Measurements from ENCODE around the gene R3HDM1.
"Not testable (repeated sequence)": the region's sequence is repeated elsewhere in the genome, so short reads cannot be mapped to it uniquely, and the experiment has no call there.

The R3HDM1 gene

DNA sequence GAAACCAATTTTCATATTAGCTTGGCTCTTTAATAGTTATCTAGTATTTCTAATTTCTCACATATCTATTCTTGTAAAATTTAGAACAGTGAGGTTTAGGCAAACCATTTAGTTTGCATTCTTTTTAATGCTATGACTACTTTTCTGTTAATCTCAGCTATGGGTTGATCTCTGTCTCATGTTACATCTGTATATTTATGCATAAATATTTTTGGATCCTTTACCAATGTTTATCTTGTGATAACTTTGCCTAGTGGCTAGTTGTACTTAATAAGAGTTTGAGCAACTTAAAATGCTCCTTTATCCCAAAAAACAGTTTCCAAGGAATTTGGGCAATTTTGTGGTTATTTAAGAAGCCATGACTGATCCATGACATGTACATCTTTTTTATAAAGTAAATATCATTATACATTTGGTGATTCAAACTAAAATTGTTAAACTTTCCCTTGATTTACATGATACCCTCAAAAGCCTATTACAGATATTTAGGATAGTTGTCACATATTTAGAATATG is 86.3 kb downstream of the R3HDM1 start:
- TF ChIP-seq, protein P1, sequence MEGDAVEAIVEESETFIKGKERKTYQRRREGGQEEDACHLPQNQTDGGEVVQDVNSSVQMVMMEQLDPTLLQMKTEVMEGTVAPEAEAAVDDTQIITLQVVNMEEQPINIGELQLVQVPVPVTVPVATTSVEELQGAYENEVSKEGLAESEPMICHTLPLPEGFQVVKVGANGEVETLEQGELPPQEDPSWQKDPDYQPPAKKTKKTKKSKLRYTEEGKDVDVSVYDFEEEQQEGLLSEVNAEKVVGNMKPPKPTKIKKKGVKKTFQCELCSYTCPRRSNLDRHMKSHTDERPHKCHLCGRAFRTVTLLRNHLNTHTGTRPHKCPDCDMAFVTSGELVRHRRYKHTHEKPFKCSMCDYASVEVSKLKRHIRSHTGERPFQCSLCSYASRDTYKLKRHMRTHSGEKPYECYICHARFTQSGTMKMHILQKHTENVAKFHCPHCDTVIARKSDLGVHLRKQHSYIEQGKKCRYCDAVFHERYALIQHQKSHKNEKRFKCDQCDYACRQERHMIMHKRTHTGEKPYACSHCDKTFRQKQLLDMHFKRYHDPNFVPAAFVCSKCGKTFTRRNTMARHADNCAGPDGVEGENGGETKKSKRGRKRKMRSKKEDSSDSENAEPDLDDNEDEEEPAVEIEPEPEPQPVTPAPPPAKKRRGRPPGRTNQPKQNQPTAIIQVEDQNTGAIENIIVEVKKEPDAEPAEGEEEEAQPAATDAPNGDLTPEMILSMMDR (IDR thresholded peaks at IDR 0.05), result no peak
- no peak for DNase-seq (ENCODE audit: low spot score)
- Histone ChIP-seq H3K27ac (no peak overlapping the region), H3K4me3 (no peak overlapping the region)

DNA sequence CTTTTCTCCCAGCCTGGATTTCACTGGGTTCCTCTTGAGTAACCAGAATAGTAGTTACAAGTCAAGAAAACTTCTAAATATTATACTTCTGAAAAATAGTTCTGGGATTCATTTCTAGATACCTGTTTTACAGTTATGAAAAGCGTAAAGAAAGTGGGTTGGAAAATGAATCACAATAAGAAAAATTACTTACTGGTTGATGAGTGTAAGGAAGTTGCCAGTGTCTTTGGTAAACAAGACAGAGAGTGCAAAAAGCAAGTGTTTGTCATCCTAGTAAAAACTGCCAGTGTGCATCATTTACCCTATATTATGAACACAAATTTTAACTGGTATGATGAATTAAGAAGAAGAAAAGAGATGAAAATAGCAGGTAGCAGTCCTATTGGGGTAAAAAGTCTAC is 88.9 kb downstream of the R3HDM1 start:
- no peak for DNase-seq (ENCODE audit: low spot score)
- Histone ChIP-seq H3K4me3 (no peak overlapping the region), H3K27ac (no peak overlapping the region)
- TF ChIP-seq, protein P1 (IDR thresholded peaks at IDR 0.05), result no peak

DNA sequence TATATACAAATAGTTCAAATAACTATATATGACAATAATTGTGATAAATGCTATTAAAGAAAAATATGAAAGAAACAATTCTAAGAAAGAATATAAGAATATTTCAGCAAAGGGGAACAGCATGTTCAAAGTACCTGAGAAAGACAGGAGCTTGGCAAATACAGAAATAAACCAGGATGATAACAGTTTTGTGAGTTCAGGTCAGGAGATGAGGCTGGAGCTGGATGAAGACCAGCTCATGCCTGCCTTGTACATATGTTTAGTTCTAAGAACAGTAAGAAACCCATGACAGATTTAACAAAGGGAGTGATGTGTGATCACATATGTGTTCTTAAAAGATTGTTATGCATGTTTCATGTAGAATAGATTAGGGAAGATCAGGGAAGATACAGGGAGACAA is 98.2 kb downstream of the R3HDM1 start:
- no peak for DNase-seq (ENCODE audit: low spot score)
- no peak overlapping the region for H3K27ac ChIP-seq
- H3K4me3 ChIP-seq, result no peak overlapping the region
- TF ChIP-seq, protein P1 (IDR thresholded peaks at IDR 0.05), result no peak

DNA sequence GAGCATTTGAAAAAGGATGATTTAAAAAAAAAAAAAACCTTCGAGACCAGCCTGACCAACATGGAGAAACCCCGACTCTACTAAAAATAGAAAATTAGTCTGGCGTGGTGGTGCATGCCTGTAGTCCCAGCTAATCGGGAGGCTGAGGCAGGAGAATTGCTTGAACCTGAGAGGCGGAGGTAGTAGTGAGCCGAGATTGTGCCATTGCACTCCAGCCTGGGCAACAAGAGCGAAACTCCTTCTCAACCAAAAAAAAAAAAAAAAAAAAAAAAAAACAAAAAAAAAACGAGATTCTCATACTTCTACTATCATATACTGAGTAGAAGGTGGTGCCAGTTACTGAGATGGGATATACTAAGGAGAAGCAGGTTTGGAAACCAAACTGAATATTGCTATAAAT is 98.8 kb downstream of the R3HDM1 start:
- not testable (repeated sequence) for H3K4me3 ChIP-seq; DNase-seq (ENCODE audit: low spot score); H3K27ac ChIP-seq

DNA sequence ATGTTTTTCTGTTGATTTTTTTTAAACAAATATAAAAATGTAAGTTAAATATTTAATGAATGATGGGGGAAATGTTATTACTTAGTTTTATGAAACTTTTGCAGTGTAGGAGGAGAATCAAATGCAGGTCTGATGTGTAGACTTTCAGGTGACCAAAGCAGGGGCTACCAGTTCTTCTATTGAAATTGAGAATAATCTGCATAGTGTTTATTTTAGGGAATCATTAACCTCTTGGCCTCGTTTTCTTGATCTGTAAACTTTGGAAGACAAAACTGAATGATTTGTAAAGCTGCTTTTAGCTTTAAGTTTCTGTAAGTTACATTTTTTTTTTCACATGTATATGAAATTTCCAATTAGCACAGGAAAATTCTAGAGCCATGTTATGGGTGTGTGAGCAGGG is 99.2 kb downstream of the R3HDM1 start:
- H3K4me3 ChIP-seq, result no peak overlapping the region
- TF ChIP-seq, protein P1 (IDR thresholded peaks at IDR 0.05), result no peak
- no peak overlapping the region for H3K27ac ChIP-seq
- no peak for DNase-seq (ENCODE audit: low spot score)

DNA sequence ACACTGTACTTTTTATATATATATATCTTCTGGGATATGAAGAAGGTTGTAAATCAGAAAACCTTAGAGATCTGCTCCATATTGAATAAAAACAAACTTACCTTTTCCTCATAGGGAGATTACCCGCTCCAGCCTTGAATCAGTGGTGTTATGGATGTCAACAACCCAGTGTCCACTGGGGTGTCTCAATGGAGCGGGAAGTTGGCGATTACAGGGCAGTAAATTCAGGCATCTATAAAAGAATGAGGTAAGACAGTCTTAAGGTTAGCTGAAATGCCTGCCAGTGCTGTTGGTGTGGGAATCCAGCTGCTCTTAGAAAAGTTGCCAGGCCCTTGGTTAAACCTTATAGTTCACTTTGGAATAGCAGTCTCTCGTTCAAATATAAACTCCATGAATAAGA is 102.3 kb downstream of the R3HDM1 start:
- Histone ChIP-seq H3K27ac (no peak overlapping the region), H3K4me3 (no peak overlapping the region)
- DNase-seq (ENCODE audit: low spot score), result no peak
- TF ChIP-seq, protein P1 (IDR thresholded peaks at IDR 0.05), result no peak

DNA sequence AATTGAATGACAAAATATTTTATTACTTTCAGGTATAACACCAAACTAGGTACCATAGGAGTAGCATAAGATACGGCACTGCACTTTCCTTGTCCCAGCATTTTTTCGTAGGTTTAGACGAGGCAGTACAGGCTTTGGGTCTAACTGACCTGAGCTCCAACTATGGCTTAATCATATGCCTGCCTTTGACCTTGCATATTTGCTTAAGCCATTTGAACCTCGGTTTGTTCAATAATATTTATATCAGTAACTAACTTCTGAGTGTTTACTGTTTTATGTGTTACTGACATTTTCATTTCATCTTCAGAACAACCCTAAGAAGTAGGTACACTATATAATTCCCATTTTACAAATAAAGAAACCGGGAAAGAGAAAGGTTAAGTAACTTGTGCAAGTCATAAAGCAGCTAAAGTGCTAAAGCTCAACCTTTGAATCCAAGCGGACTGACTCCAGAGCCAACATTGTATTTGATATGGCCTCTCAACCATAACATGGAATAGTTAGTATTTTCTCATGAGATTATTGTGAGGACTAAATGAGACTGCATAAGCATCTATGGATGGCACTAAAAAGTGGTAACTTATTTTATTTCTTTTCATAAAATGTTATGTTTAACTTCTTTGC is 104.0 kb downstream of the R3HDM1 start:
- no peak for DNase-seq (ENCODE audit: low spot score)
- H3K27ac ChIP-seq, result no peak overlapping the region
- TF ChIP-seq, protein P1 (IDR thresholded peaks at IDR 0.05), result no peak
- no peak overlapping the region for H3K4me3 ChIP-seq
